HG03025 (cell line): Measurements from ENCODE around the gene ACAA2.
"Not testable (repeated sequence)": the region's sequence is repeated elsewhere in the genome, so short reads cannot be mapped to it uniquely, and the experiment has no call there.

Experiments used
- ATAC-seq: cut with Tn5 transposase; IDR thresholded peaks from one replicate; pipeline ENCODE4 v1.9.1; 2021; ENCODE audit warnings: mild to moderate bottlenecking, moderate library complexity; ENCODE audit not compliant: unreplicated experiment, low FRiP score

ACAA2 gene

GRCh38 chr18:49814147-49814499 lies 790 bp upstream of the ACAA2 start:
- ATAC-seq: peak; percentile 22

- peak; percentile 31 for ATAC-seq
Measured at GRCh38 chr18:49813069-49813318, 339 bp downstream of the ACAA2 start.

GRCh38 chr18:49812286-49813068 lies 856 bp downstream of the ACAA2 start:
- ATAC-seq: no peak

- no peak for ATAC-seq
Measured at GRCh38 chr18:49811151-49811938, 2.0 kb downstream of the ACAA2 start.

- ATAC-seq: not testable (repeated sequence)
Measured at GRCh38 chr18:49808553-49809191, 4.7 kb downstream of the ACAA2 start.

GRCh38 chr18:49804096-49804495 lies 9.2 kb downstream of the ACAA2 start:
- ATAC-seq: no peak

GRCh38 chr18:49802623-49803022 lies 10.7 kb downstream of the ACAA2 start:
- ATAC-seq: no peak

- not testable (repeated sequence) for ATAC-seq
Measured at GRCh38 chr18:49800491-49800890, 12.8 kb downstream of the ACAA2 start.

GRCh38 chr18:49799806-49800205 lies 13.5 kb downstream of the ACAA2 start:
- ATAC-seq: not testable (repeated sequence)

GRCh38 chr18:49798001-49798400 lies 15.3 kb downstream of the ACAA2 start:
- no peak for ATAC-seq

- no peak for ATAC-seq
Measured at GRCh38 chr18:49795612-49796552, 17.5 kb downstream of the ACAA2 start.

- no peak for ATAC-seq
Measured at GRCh38 chr18:49794743-49795142, 18.6 kb downstream of the ACAA2 start.

GRCh38 chr18:49789560-49790134 lies 23.7 kb downstream of the ACAA2 start:
- ATAC-seq: not testable (repeated sequence)

GRCh38 chr18:49788327-49788898 lies 24.9 kb downstream of the ACAA2 start:
- ATAC-seq: no peak

- no peak for ATAC-seq
Measured at GRCh38 chr18:49786019-49786720, 27.2 kb downstream of the ACAA2 start.

- ATAC-seq: no peak
Measured at GRCh38 chr18:49784427-49785185, 28.7 kb downstream of the ACAA2 start.

- ATAC-seq: not testable (repeated sequence)
Measured at GRCh38 chr18:49783631-49784030, 29.7 kb downstream of the ACAA2 start.

GRCh38 chr18:49778826-49779465 lies 34.4 kb downstream of the ACAA2 start:
- no peak for ATAC-seq
